HEK293 (cell line): ENCODE data around the gene ERF.

ENCODE experiments used
- KLF8 ChIP-seq: fragments of 450-650 bp; formaldehyde crosslinking; IDR thresholded peaks from 2 replicates; pipeline ENCODE4 v1.5.1; 2016; ENCODE audit warnings: missing biosample characterization, missing genetic modification characterization
- MYNN ChIP-seq: fragments of 450-650 bp; formaldehyde crosslinking; IDR thresholded peaks from 2 replicates; pipeline ENCODE4 v1.5.1; 2016; ENCODE audit warnings: missing biosample characterization, missing genetic modification characterization, borderline replicate concordance
- ZEB2 ChIP-seq: fragments of 450-650 bp; formaldehyde crosslinking; IDR thresholded peaks from 2 replicates; pipeline ENCODE4 v1.5.1; 2016; ENCODE audit warnings: missing biosample characterization, missing genetic modification characterization
- ZNF121 ChIP-seq: fragments of 450-650 bp; formaldehyde crosslinking; IDR thresholded peaks from 2 replicates; pipeline ENCODE4 v1.5.1; 2016; ENCODE audit warnings: missing biosample characterization, missing genetic modification characterization
- ZNF394 ChIP-seq: fragments of 450-650 bp; formaldehyde crosslinking; IDR thresholded peaks from 2 replicates; pipeline ENCODE4 v1.5.1; 2016; ENCODE audit warnings: missing biosample characterization, missing genetic modification characterization, mild to moderate bottlenecking, moderate library complexity, borderline replicate concordance
- ZNF654 ChIP-seq: fragments of 450-650 bp; formaldehyde crosslinking; IDR thresholded peaks from 2 replicates; pipeline ENCODE4 v1.5.1; 2016; ENCODE audit warnings: low read depth, missing biosample characterization, missing genetic modification characterization
- ZNF76 ChIP-seq: fragments of 450-650 bp; formaldehyde crosslinking; IDR thresholded peaks from 2 replicates; pipeline ENCODE4; 2016; ENCODE audit warnings: low read depth, missing biosample characterization, missing genetic modification characterization, borderline replicate concordance
- ZNF777 ChIP-seq: fragments of 450-650 bp; formaldehyde crosslinking; IDR thresholded peaks from 2 replicates; pipeline ENCODE4 v1.5.1; 2017; ENCODE audit warnings: missing biosample characterization, missing genetic modification characterization, borderline replicate concordance
- ZNF792 ChIP-seq: fragments of 450-650 bp; formaldehyde crosslinking; IDR thresholded peaks from 2 replicates; pipeline ENCODE4 v1.5.1; 2016; ENCODE audit warnings: missing biosample characterization, missing genetic modification characterization
- TF ChIP-seq, protein P1 (sequence below): fragments of 450-650 bp; formaldehyde crosslinking; IDR thresholded peaks from 2 replicates; pipeline ENCODE4 v1.5.1; 2016; ENCODE audit warnings: missing biosample characterization, missing genetic modification characterization
- TF ChIP-seq, protein P2 (sequence below): fragments of 450-650 bp; formaldehyde crosslinking; IDR thresholded peaks from 2 replicates; pipeline ENCODE4 v1.5.1; 2017; ENCODE audit warnings: missing biosample characterization, missing genetic modification characterization
- TF ChIP-seq, protein P3 (sequence below): fragments of 450-650 bp; formaldehyde crosslinking; optimal IDR thresholded peaks from 2 replicates; pipeline ENCODE3; 2016; ENCODE audit warnings: missing biosample characterization, mild to moderate bottlenecking, missing genetic modification characterization
- TF ChIP-seq, protein P4 (sequence below): fragments of 450-650 bp; formaldehyde crosslinking; IDR thresholded peaks from 2 replicates; pipeline ENCODE4 v1.5.1; 2016; ENCODE audit warnings: missing biosample characterization, missing genetic modification characterization
- TF ChIP-seq, protein P5 (sequence below): fragments of 450-650 bp; formaldehyde crosslinking; IDR thresholded peaks from 2 replicates; pipeline ENCODE4 v1.5.1; 2016; ENCODE audit warnings: missing biosample characterization, missing genetic modification characterization

DNA sequence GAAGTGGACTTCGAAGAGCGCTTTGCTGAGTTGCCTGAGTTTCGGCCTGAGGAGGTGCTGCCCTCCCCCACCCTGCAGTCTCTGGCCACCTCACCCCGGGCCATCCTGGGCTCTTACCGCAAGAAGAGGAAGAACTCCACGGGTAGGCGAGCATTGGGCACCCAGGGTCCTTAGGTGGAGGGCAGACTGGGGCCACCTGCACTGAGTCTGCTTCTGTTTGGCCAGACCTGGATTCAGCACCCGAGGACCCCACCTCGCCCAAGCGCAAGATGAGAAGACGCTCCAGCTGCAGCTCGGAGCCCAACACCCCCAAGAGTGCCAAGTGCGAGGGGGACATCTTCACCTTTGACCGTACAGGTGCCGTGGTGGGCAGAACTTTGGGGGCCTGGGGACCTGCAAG, 39.0 kb upstream of the ERF start:
- TF ChIP-seq ZNF777 (tag by site-specific recombination) (no peak), MYNN (tag by site-specific recombination) (no peak), ZNF792 (no peak), ZEB2 (tag by site-specific recombination) (no peak), ZNF121 (tag by site-specific recombination) (no peak), KLF8 (tag by site-specific recombination) (no peak), ZNF76 (tag by site-specific recombination) (no peak), ZNF654 (tag by site-specific recombination) (no peak), ZNF394 (tag by site-specific recombination) (no peak)
- TF ChIP-seq, protein P1, sequence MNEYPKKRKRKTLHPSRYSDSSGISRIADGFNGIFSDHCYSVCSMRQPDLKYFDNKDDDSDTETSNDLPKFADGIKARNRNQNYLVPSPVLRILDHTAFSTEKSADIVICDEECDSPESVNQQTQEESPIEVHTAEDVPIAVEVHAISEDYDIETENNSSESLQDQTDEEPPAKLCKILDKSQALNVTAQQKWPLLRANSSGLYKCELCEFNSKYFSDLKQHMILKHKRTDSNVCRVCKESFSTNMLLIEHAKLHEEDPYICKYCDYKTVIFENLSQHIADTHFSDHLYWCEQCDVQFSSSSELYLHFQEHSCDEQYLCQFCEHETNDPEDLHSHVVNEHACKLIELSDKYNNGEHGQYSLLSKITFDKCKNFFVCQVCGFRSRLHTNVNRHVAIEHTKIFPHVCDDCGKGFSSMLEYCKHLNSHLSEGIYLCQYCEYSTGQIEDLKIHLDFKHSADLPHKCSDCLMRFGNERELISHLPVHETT (tag by site-specific recombination): no peak
- TF ChIP-seq, protein P2, sequence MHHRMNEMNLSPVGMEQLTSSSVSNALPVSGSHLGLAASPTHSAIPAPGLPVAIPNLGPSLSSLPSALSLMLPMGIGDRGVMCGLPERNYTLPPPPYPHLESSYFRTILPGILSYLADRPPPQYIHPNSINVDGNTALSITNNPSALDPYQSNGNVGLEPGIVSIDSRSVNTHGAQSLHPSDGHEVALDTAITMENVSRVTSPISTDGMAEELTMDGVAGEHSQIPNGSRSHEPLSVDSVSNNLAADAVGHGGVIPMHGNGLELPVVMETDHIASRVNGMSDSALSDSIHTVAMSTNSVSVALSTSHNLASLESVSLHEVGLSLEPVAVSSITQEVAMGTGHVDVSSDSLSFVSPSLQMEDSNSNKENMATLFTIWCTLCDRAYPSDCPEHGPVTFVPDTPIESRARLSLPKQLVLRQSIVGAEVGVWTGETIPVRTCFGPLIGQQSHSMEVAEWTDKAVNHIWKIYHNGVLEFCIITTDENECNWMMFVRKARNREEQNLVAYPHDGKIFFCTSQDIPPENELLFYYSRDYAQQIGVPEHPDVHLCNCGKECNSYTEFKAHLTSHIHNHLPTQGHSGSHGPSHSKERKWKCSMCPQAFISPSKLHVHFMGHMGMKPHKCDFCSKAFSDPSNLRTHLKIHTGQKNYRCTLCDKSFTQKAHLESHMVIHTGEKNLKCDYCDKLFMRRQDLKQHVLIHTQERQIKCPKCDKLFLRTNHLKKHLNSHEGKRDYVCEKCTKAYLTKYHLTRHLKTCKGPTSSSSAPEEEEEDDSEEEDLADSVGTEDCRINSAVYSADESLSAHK: no peak
- TF ChIP-seq, protein P3, sequence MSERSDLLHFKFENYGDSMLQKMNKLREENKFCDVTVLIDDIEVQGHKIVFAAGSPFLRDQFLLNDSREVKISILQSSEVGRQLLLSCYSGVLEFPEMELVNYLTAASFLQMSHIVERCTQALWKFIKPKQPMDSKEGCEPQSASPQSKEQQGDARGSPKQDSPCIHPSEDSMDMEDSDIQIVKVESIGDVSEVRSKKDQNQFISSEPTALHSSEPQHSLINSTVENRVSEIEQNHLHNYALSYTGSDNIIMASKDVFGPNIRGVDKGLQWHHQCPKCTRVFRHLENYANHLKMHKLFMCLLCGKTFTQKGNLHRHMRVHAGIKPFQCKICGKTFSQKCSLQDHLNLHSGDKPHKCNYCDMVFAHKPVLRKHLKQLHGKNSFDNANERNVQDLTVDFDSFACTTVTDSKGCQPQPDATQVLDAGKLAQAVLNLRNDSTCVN (tag by site-specific recombination): no peak
- TF ChIP-seq, protein P4, sequence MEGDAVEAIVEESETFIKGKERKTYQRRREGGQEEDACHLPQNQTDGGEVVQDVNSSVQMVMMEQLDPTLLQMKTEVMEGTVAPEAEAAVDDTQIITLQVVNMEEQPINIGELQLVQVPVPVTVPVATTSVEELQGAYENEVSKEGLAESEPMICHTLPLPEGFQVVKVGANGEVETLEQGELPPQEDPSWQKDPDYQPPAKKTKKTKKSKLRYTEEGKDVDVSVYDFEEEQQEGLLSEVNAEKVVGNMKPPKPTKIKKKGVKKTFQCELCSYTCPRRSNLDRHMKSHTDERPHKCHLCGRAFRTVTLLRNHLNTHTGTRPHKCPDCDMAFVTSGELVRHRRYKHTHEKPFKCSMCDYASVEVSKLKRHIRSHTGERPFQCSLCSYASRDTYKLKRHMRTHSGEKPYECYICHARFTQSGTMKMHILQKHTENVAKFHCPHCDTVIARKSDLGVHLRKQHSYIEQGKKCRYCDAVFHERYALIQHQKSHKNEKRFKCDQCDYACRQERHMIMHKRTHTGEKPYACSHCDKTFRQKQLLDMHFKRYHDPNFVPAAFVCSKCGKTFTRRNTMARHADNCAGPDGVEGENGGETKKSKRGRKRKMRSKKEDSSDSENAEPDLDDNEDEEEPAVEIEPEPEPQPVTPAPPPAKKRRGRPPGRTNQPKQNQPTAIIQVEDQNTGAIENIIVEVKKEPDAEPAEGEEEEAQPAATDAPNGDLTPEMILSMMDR (tag by site-specific recombination): no peak
- TF ChIP-seq, protein P5, sequence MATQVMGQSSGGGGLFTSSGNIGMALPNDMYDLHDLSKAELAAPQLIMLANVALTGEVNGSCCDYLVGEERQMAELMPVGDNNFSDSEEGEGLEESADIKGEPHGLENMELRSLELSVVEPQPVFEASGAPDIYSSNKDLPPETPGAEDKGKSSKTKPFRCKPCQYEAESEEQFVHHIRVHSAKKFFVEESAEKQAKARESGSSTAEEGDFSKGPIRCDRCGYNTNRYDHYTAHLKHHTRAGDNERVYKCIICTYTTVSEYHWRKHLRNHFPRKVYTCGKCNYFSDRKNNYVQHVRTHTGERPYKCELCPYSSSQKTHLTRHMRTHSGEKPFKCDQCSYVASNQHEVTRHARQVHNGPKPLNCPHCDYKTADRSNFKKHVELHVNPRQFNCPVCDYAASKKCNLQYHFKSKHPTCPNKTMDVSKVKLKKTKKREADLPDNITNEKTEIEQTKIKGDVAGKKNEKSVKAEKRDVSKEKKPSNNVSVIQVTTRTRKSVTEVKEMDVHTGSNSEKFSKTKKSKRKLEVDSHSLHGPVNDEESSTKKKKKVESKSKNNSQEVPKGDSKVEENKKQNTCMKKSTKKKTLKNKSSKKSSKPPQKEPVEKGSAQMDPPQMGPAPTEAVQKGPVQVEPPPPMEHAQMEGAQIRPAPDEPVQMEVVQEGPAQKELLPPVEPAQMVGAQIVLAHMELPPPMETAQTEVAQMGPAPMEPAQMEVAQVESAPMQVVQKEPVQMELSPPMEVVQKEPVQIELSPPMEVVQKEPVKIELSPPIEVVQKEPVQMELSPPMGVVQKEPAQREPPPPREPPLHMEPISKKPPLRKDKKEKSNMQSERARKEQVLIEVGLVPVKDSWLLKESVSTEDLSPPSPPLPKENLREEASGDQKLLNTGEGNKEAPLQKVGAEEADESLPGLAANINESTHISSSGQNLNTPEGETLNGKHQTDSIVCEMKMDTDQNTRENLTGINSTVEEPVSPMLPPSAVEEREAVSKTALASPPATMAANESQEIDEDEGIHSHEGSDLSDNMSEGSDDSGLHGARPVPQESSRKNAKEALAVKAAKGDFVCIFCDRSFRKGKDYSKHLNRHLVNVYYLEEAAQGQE (tag by site-specific recombination): no peak
